ENCODE results near the gene TCEANC.
"Not testable (repeated sequence)": the region's sequence is repeated elsewhere in the genome, so short reads cannot be mapped to it uniquely, and the experiment has no call there.

Gene TCEANC, protein sequence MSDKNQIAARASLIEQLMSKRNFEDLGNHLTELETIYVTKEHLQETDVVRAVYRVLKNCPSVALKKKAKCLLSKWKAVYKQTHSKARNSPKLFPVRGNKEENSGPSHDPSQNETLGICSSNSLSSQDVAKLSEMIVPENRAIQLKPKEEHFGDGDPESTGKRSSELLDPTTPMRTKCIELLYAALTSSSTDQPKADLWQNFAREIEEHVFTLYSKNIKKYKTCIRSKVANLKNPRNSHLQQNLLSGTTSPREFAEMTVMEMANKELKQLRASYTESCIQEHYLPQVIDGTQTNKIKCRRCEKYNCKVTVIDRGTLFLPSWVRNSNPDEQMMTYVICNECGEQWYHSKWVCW

DNA sequence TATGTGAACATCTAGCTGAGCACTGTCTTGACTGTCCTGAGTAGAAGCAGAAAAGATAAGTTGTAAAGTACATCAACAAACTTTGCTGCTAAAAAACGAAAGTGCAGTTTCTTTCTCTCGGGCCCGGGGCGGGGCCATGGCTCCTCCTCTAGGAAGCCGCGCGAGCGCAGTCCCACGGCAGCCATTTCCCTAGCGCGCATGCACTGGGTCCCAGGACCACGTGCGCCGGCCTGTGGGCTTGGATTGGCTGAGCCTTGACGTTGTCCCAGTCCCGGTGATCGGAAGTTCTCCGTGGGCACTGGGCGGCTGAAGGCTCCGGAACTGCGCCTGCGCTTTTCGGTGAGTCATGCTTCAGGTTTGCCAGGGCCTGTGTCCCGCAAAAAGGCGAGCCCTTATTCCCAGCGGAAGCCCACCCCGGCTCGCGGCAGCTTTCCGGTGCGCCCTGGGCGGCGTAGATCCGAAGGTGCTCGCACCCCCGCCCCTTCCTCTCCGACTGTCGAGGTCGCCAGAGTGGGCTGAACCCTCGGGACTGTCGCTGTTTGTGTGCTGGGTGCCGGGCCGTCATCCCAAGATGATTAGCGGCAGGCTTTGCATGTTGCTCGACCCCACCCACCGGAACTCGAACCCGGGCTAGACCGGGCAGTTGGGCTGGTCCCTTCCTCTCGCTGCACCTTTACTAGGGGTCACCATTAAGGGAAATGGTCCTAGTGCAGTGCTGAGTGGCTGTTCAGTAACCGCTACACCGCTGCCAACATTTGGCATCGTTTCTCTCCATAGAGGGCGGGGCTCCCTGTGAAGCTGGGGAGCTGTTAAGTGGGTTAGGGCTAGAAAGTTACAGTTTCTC lies at the start of gene TCEANC:
TSS of gene TCEANC (plus strand) at position 292 of the 844 bp plus-strand sequence. CDS start 9,368 bp downstream, outside the sequence.
- DNase-seq = peak; percentile 60 to 80

DNA sequence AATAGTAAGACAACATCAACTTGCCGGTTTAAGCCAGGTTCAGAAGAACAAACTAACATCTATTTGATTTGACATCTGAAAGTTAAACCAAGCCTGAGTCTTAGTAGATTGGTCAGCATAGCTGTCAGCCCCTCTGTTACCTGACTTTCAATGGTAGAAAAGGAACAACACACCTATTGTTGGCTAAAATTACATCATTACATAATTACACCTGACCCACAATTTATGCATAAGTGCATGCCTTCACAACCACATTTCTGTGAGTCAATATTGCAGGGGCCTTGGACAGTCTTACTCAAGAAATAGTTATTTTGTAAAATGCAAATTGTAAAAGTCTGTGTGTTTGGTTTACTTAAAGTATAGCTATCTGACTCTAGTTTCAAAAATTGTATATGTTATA lies 47.3 kb upstream of the TCEANC start:
- DNase-seq = no peak

GRCh38 chrX:13607331-13607995 lies 45.5 kb upstream of the TCEANC start:
- no peak for DNase-seq

DNA sequence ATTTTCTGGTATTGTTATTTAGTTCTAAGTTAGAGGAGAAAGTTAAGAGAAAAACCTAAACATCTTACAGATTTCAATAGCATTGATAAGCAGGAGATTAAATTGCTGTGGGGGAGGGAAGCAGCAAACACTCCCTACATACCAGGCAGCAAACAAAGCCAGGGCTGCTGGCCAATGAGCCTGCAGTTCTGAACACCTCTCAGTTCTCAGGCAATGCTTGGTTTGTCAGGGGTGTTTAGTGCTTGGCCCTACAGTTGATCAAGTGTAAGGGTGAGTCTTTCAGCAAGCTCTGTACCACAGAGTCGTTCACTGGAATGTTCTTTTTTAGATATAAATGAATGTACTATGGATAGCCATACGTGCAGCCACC lies 45.0 kb upstream of the TCEANC start:
- no peak for DNase-seq

GRCh38 chrX:13614154-13614553 lies 38.8 kb upstream of the TCEANC start:
- no peak for DNase-seq

- no peak for DNase-seq
Measured at GRCh38 chrX:13620207-13620606, 32.7 kb upstream of the TCEANC start.

- DNase-seq = no peak
Measured at GRCh38 chrX:13622401-13622964, 30.5 kb upstream of the TCEANC start.

DNA sequence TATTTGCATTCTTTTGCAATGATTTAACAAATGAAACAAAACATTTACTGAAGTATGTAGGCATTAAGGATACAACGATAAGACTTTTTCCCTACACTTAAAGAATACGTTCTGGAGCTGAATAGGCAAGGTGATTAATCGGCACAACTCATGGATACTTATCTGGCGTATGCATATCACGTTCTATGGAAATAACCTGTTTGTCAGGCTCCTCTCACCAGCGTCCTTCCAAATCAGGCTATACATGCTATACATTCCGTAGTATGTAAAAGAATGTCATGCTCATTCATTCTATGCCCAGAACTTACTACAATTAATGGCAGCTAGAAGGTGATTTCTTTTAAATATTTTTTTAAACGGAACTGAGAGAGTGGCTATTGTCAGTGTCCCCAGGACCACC lies 25.6 kb upstream of the TCEANC start:
- DNase-seq = no peak

GRCh38 chrX:13637224-13637623 lies 15.7 kb upstream of the TCEANC start:
- DNase-seq = not testable (repeated sequence)

GRCh38 chrX:13638021-13638420 lies 14.9 kb upstream of the TCEANC start:
- DNase-seq = no peak

DNA sequence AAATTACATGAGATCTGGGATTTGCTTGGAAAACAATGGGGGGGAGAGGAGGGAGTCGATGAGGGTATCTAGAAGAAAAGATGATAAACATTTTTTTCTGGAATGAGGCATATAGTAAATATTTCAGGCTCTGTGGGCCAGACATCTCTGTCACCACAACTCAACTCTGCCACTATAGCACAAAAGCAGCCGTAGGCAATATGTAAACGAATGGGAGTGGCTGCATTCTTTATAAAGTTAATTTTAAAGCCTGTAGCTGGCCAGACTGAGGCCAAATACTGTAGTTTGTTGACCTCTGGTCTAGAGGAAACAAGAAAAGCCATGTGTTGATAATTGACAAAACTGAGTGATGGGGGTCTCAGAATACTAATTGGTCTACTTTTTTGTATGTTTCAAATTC lies 14.1 kb upstream of the TCEANC start:
- no peak for DNase-seq

DNA sequence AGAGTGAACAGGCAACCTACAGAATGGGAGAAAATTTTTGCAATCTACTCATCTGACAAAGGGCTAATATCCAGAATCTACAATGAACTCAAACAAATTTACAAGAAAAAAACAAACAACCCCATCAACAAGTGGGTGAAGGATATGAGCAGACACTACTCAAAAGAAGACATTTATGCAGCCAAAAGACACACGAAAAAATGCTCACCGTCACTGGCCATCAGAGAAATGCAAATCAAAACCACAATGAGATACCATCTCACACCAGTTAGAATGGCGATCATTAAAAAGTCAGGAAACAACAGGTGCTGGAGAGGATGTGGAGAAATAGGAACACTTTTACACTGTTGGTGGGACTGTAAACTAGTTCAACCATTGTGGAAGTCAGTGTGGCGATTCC lies 11.3 kb upstream of the TCEANC start:
- DNase-seq = not testable (repeated sequence)

DNA sequence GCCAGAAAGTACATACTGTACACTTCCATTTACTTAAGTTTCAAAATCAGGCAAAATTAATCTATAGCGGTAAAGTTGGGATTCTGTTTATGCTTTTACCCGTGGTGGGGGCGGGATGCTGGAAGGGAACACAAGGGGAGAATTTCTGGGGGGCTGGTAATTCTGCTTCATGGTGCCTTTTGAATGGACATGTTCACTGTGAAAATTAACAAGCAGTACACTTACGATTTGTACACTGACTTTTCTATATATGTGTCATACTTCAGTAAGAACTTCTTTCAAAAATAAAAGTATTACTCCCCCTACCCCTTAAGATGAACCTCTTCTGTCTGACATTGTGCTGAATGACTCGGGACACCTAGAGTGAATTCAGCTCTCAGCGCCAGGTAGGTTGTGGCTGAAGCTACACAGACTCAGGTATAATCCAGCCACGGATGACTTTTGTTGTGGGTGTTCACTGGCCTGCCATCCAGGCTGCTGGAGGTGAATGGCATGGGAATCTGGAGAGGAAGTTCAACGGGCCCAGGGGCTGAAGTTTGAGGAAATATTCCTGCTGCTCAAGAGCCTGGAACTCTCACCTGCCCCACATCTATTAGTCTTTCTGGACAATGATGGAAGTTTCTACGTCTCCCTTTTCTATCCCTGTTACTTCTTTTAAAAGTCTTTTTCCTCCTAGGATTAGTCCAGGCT lies 7.3 kb upstream of the TCEANC start:
- no peak for DNase-seq

DNA sequence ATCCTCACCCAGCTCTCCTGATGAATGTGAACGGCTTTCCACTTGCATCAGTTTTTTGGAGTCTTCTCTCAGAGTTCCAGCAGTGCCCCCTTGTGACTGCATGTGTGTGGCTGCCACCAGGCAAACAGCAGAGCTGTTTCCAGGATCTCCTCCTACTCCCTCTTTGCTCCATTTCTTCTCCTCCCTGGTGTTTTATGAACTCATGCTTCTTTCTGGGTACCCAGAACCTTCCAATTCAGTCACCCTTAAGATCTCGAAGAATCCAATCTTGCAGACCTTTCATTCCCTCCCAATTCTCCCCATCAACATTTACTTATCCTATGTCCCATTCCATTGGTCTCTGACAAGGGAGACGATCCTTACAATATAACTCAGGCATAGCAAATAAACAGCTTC lies 6.8 kb upstream of the TCEANC start:
- DNase-seq = peak in 1 of 2 donors; percentile 10

DNA sequence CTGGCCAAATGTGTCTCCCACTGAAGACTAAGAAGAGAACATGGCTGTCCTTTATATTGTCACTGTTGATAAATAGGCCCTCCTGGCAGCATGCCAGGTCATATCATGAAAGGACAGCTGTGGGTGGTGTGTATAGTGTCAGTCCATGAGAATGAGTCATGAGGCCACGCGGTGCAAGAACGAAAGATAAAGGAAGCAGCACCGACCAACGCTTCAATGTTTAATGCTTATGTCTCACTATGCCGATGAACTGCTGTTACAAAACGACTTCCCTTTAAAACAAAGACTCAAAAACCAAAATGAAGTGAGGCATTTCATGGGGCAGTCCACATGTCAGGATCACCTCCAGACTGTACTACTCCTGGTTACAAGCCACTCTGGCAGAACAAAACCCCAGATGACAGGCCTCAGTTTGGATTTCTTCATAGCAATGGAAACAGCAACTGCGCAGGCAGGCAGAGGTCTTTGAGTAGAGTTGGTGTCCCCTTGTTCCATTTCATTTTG lies 5.2 kb upstream of the TCEANC start:
- DNase-seq = peak; percentile 7 to 63

GRCh38 chrX:13648336-13648735 lies 4.6 kb upstream of the TCEANC start:
- DNase-seq = not testable (repeated sequence)

DNA sequence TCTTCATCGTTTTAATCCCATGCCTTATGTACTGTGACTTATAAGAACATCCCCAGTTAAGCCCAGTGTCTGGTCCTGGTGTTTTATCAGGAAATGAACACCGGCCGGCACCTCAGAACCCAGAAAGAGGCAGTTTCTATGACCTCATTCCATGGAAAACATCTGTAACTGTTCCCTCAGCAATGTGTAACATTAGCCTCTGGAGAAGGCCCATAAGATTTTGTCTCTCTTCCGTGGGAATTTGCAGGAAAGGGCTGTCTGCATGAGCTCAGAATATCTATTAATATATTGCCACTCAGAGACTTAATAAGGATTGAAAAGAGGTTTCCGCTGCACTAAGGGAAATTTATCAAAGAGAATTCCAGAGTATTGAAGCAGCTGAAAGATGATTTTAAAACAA lies 3.1 kb upstream of the TCEANC start:
- DNase-seq = no peak

DNA sequence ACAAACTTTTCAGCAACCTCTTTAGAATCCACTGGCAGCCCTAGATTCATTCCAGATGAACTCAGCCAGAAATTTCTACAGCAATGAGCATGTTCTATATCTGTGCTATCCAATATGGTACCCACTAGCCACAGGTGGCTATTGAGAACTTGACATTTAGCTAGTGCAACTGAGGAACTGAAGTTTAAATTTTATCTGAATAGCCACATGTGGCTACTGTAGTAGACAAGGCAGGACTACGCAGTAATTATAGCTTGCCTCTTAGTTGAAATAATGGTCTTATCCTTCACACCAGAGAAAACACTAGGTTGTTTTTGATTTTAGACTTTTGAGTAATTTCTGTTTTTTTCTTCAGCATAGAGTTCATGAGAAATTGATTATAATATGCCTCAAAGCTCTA lies 2.6 kb upstream of the TCEANC start:
- no peak for DNase-seq

DNA sequence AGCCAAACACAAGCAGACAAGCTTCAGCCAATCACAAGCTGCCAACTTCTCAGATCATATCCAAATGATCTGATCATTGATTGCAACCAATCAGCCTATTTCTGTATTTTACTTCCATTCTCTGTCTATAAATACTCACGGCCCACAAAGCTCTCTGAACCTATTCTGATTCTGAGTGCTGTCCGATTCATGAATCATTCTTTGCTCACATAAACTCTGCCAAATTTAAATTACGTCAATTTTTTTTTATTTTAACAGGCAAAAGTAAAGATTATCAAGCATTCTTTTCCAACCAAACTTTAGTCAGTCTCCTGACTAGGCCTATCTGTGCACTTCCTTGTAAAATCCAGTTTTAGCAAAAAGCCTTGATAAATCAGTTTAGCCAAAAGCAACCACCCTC lies 1.8 kb upstream of the TCEANC start:
- no peak for DNase-seq

DNA sequence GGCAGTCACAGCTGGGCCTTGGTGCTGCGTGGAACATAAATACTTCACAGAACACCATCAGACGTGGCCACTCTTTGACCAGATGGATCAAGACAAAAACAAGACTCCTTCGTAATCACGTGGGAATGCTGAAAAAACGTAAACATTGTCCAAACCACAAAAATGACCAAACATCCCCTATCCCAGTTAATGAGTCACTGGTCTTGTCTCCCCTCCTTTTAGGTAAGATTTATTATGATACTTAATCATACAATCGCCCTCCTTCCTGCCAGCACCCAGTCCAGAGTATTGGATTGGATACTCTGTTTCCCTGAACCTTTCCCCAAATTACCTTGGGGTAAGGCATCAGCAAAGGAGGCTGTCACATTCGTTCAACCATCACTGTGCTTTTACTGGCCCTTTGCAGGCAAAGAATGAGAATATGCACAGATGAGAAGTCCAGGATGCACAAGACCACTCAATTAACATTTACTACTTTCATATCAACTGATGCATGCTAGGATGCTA lies 601 bp upstream of the TCEANC start:
- DNase-seq = no peak

DNA sequence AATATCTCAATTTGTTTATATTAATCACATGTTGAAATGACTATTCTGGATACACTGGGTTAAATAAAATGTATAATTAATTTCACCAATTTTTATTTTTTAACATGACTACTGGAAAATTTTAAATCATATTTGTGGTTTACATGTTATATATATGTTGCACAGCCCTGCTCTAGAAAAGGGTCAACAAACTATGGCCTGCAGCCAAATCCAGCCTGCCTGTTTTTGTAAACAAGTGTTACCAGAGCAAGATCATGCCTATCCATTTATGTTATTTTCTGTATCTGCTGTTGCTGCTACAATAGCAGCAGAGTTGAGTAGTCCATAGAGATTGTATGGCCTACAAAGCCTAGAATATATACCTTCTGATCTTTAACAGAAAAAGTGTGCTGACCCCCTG lies 1.2 kb downstream of the TCEANC start:
- no peak for DNase-seq

- DNase-seq = no peak
Measured at GRCh38 chrX:13655674-13656073, 2.7 kb downstream of the TCEANC start.
